T-helper 1 cell treated with Interleukin-12 subunit alpha and Interleukin-12 subunit beta and Interleukin-4 antibody, amounts not matched to agents 30 μg/mL and 1 μg/mL, for 36 hours (primary cell): ENCODE measurements around the gene CELSR3.
A peak's percentile ranks its signal among the peaks of the same experiment; 100 is the strongest.

ENCODE experiments used
- H3K27ac Mint-ChIP-seq: one replicate; pipeline ENCODE4 v1.8.0; 2021; ENCODE audit warnings: mild to moderate bottlenecking, mixed read lengths
- H3K27me3 Mint-ChIP-seq: one replicate; pipeline ENCODE4 v1.8.0; 2021; ENCODE audit warnings: low read depth, mixed read lengths
- H3K36me3 Mint-ChIP-seq: one replicate; pipeline ENCODE4 v1.8.0; 2021; ENCODE audit warnings: low read depth, mixed read lengths
- H3K4me1 Mint-ChIP-seq: one replicate; pipeline ENCODE4 v1.8.0; 2021; ENCODE audit warnings: low read depth, mixed read lengths
- H3K4me3 Mint-ChIP-seq: one replicate; pipeline ENCODE4 v1.8.0; 2021; ENCODE audit warnings: mild to moderate bottlenecking, moderate library complexity, mixed read lengths
- H3K9me3 Mint-ChIP-seq: one replicate; pipeline ENCODE4 v1.8.0; 2021; ENCODE audit warnings: mixed read lengths

CELSR3 gene

GRCh38 chr3:48661501-48662144, 1.1 kb downstream of the CELSR3 start:
- H3K4me1 Mint-ChIP-seq: peaks cover 14% of the 10 kb centered on the region
- H3K27ac Mint-ChIP-seq: no peak overlapping the region
- peaks cover 18% of the 10 kb centered on the region for H3K27me3 Mint-ChIP-seq
- H3K4me3 Mint-ChIP-seq: peak overlapping the region; percentile 40
- H3K9me3 Mint-ChIP-seq: no peaks in the 10 kb centered on the region
- H3K36me3 Mint-ChIP-seq: peaks cover 3% of the 10 kb centered on the region

- H3K4me1 Mint-ChIP-seq: peaks cover 15% of the 10 kb centered on the region
- H3K9me3 Mint-ChIP-seq: no peaks in the 10 kb centered on the region
- H3K27me3 Mint-ChIP-seq: peaks cover 18% of the 10 kb centered on the region
- no peak overlapping the region for H3K27ac Mint-ChIP-seq
- no peak overlapping the region for H3K4me3 Mint-ChIP-seq
- H3K36me3 Mint-ChIP-seq: peaks cover 3% of the 10 kb centered on the region
Observed at GRCh38 chr3:48660800-48661400, 1.8 kb downstream of the CELSR3 start.

GRCh38 chr3:48656841-48657281, 5.8 kb downstream of the CELSR3 start:
- Mint-ChIP-seq H3K9me3 (no peaks in the 10 kb centered on the region), H3K27me3 (peaks cover 7% of the 10 kb centered on the region), H3K36me3 (no peaks in the 10 kb centered on the region), H3K4me3 (peak overlapping the region; percentile 59), H3K4me1 (peaks cover 8% of the 10 kb centered on the region), H3K27ac (peak overlapping the region; percentile 31)

- Mint-ChIP-seq H3K9me3 (no peaks in the 10 kb centered on the region), H3K27ac (peak overlapping the region; percentile 82), H3K27me3 (peaks cover 4% of the 10 kb centered on the region), H3K36me3 (no peaks in the 10 kb centered on the region), H3K4me3 (peak overlapping the region; percentile 60), H3K4me1 (peaks cover 6% of the 10 kb centered on the region)
Observed at GRCh38 chr3:48656061-48656840, 6.4 kb downstream of the CELSR3 start.

GRCh38 chr3:48655606-48656005, 7.1 kb downstream of the CELSR3 start:
- peak overlapping the region; percentile 64 for H3K4me3 Mint-ChIP-seq
- peak overlapping the region; percentile 82 for H3K27ac Mint-ChIP-seq
- no peaks in the 10 kb centered on the region for H3K9me3 Mint-ChIP-seq
- peaks cover 6% of the 10 kb centered on the region for H3K4me1 Mint-ChIP-seq
- peaks cover 4% of the 10 kb centered on the region for H3K27me3 Mint-ChIP-seq
- no peaks in the 10 kb centered on the region for H3K36me3 Mint-ChIP-seq

- peaks cover 4% of the 10 kb centered on the region for H3K27me3 Mint-ChIP-seq
- H3K4me1 Mint-ChIP-seq: peaks cover 6% of the 10 kb centered on the region
- no peaks in the 10 kb centered on the region for H3K9me3 Mint-ChIP-seq
- H3K36me3 Mint-ChIP-seq: no peaks in the 10 kb centered on the region
- peak overlapping the region; percentile 64 for H3K4me3 Mint-ChIP-seq
- H3K27ac Mint-ChIP-seq: peak overlapping the region; percentile 82
Observed at GRCh38 chr3:48655063-48655462, 7.6 kb downstream of the CELSR3 start.

- no peak overlapping the region for H3K27ac Mint-ChIP-seq
- no peaks in the 10 kb centered on the region for H3K27me3 Mint-ChIP-seq
- H3K9me3 Mint-ChIP-seq: no peaks in the 10 kb centered on the region
- no peaks in the 10 kb centered on the region for H3K36me3 Mint-ChIP-seq
- H3K4me3 Mint-ChIP-seq: no peak overlapping the region
- H3K4me1 Mint-ChIP-seq: peaks cover 6% of the 10 kb centered on the region
Observed at GRCh38 chr3:48652923-48653715, 9.6 kb downstream of the CELSR3 start.

GRCh38 chr3:48651771-48652170, 10.9 kb downstream of the CELSR3 start:
- no peak overlapping the region for H3K27ac Mint-ChIP-seq
- no peaks in the 10 kb centered on the region for H3K9me3 Mint-ChIP-seq
- H3K4me3 Mint-ChIP-seq: no peak overlapping the region
- H3K36me3 Mint-ChIP-seq: no peaks in the 10 kb centered on the region
- H3K27me3 Mint-ChIP-seq: no peaks in the 10 kb centered on the region
- H3K4me1 Mint-ChIP-seq: peaks cover 6% of the 10 kb centered on the region

DNA sequence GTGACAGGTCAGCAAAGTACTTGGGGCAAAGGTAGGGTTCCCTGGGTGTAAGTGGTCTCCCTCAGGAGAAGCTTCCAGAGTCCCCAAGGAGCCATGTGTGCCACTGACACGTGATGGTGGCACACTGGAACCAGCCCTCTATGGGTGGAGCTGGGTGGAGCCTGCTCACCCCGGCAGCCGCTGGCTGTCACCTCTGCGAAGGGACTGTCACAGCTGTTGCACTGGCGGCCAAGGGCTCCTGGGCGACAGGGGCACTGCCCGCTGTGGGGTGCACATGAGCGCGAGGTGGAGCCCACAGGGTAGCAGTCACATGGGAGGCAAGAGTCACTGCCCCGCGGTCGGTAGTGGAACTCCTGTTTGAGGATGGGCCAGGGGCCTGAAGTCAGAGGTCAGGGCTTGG, 12.0 kb downstream of the CELSR3 start:
- no peak overlapping the region for H3K4me3 Mint-ChIP-seq
- peaks cover 4% of the 10 kb centered on the region for H3K4me1 Mint-ChIP-seq
- H3K27ac Mint-ChIP-seq: no peak overlapping the region
- H3K36me3 Mint-ChIP-seq: no peaks in the 10 kb centered on the region
- no peaks in the 10 kb centered on the region for H3K27me3 Mint-ChIP-seq
- H3K9me3 Mint-ChIP-seq: no peaks in the 10 kb centered on the region

- Mint-ChIP-seq H3K4me3 (no peak overlapping the region), H3K4me1 (no peaks in the 10 kb centered on the region), H3K36me3 (no peaks in the 10 kb centered on the region), H3K27ac (no peak overlapping the region), H3K27me3 (no peaks in the 10 kb centered on the region), H3K9me3 (no peaks in the 10 kb centered on the region)
Observed at GRCh38 chr3:48648188-48648850, 14.4 kb downstream of the CELSR3 start.

GRCh38 chr3:48647714-48648113, 15.0 kb downstream of the CELSR3 start:
- no peaks in the 10 kb centered on the region for H3K27me3 Mint-ChIP-seq
- H3K36me3 Mint-ChIP-seq: no peaks in the 10 kb centered on the region
- H3K9me3 Mint-ChIP-seq: no peaks in the 10 kb centered on the region
- H3K4me3 Mint-ChIP-seq: no peak overlapping the region
- H3K27ac Mint-ChIP-seq: no peak overlapping the region
- no peaks in the 10 kb centered on the region for H3K4me1 Mint-ChIP-seq

GRCh38 chr3:48644898-48645760, 17.6 kb downstream of the CELSR3 start:
- no peaks in the 10 kb centered on the region for H3K4me1 Mint-ChIP-seq
- H3K27ac Mint-ChIP-seq: no peak overlapping the region
- H3K9me3 Mint-ChIP-seq: no peaks in the 10 kb centered on the region
- H3K36me3 Mint-ChIP-seq: no peaks in the 10 kb centered on the region
- no peaks in the 10 kb centered on the region for H3K27me3 Mint-ChIP-seq
- H3K4me3 Mint-ChIP-seq: no peak overlapping the region

- H3K36me3 Mint-ChIP-seq: no peaks in the 10 kb centered on the region
- H3K9me3 Mint-ChIP-seq: no peaks in the 10 kb centered on the region
- no peaks in the 10 kb centered on the region for H3K4me1 Mint-ChIP-seq
- H3K4me3 Mint-ChIP-seq: no peak overlapping the region
- no peaks in the 10 kb centered on the region for H3K27me3 Mint-ChIP-seq
- no peak overlapping the region for H3K27ac Mint-ChIP-seq
Observed at GRCh38 chr3:48642605-48643004, 20.1 kb downstream of the CELSR3 start.
